GM10266 (cell line): Measurements from ENCODE around the gene MTUS2.

Experiments
- DNase-seq: peaks from one replicate; pipeline ENCODE4 v3.0.0; 2012; ENCODE audit errors: extremely low spot score
- TF ChIP-seq, protein P1 (sequence below): IDR thresholded peaks from 2 replicates; pipeline ENCODE4 v1.5.1; 2012; ENCODE audit warnings: mild to moderate bottlenecking, low read depth; ENCODE audit not compliant: control insufficient read depth, insufficient read depth; ENCODE audit errors: missing control alignments

MTUS2 gene

DNA sequence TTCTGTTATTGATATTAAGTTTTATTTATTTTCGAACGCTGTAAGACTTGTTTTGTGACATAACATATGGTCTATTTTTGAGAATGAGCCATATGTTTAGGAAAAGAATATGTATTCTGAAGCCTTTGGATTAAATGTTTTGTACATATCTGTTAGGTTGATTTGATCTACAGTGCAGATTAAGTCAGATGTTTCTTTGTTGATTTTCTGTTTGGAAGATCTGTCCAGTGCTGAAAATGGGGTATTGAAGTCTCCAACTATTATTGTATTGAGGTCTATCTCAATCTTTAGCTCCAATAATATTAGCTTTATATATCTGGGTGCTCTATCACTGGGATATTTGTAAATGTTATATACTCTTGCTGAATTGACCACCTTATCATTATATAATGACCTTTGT lies 97.9 kb downstream of the MTUS2 start:
- TF ChIP-seq, protein P1, sequence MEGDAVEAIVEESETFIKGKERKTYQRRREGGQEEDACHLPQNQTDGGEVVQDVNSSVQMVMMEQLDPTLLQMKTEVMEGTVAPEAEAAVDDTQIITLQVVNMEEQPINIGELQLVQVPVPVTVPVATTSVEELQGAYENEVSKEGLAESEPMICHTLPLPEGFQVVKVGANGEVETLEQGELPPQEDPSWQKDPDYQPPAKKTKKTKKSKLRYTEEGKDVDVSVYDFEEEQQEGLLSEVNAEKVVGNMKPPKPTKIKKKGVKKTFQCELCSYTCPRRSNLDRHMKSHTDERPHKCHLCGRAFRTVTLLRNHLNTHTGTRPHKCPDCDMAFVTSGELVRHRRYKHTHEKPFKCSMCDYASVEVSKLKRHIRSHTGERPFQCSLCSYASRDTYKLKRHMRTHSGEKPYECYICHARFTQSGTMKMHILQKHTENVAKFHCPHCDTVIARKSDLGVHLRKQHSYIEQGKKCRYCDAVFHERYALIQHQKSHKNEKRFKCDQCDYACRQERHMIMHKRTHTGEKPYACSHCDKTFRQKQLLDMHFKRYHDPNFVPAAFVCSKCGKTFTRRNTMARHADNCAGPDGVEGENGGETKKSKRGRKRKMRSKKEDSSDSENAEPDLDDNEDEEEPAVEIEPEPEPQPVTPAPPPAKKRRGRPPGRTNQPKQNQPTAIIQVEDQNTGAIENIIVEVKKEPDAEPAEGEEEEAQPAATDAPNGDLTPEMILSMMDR: no peak
- no peak for DNase-seq

DNA sequence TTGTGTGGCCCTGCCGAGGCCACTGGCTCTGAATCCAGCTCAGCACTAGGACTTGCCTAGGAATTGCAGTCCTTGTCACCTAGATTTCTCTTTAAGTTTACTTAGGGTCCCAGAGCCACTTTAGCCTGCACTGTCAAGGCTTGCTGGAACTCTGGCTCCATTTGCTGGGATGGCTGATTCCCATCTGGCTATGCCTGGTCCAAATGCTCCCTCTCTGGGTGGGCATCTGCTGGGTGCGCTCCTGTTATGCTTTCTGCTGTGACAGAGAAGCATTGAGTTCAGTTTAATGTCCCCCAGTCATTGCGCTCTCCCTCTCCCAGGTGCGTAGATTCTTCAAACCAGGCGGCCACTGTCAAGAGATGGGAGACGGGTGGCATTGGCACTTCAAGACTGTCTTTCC lies 102.2 kb downstream of the MTUS2 start:
- DNase-seq: no peak
- TF ChIP-seq, protein P1: no peak

DNA sequence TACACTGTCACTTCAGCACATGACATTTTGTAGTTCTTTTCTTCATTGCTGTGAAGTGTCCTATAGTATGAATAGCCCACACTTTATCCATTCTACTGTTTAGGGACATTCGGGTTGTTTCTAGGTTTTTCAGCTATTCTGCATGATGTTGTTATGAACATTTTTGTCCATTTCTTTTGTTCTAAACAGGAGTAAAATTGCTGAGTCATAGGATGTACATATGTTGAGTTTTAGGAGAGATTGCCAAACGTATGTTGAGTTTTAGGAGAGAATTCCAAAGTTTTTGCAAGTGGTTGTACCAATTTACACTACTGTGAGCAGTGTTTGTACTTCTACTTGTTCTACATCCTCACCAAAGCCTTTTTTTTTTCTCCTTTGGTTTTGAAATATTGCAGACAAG lies 115.0 kb downstream of the MTUS2 start:
- TF ChIP-seq, protein P1: no peak
- DNase-seq: no peak

DNA sequence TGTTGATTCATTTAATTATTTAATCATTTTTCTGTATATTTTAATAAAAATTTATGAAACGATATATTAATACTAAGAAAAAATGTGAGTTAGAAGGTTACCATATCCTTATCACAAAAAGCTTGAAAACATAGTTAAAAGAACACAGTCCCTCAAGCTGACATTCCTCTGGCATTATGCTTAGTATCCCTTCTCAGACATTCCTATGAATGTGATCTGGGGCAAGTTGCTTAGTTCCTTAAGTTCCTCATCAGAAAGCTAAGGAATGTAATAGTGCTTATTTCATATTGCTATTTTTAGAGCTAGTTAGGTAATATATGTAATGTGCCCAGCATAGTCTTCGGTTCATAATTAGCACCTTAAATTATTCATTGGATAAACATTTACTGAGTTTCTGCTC lies 122.8 kb downstream of the MTUS2 start:
- no peak for DNase-seq
- TF ChIP-seq, protein P1: no peak

DNA sequence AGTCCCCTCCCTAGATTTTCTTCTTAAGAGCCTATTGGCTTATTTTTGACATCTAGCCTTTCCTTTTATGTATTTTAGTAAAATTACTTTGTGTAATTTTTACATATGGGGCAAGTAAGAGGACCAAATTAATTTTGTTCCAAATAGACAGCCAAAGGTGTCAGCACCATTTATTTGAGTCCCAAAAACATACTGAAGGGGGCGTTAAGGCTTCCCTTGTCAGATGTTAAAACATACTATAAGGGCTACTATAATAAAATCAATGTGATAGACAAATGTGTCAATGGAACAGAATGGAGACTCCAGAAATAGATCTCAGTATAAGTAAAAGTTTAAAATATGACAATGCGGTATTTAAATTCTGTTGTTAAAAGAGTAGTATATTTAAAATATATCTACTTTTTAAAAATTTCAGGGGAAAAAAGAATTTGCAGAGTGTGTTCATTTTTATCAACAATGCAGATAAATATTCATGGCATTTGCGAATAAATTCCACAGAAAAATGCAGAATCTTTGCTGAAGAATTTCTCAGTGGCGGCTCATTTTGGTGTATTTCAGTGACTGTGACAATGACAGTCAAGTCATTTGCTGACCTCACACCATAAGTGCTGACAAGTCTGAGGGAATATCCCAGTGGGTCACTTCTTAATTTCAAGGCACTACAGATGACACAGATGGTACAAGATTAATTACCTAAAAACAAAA lies 133.7 kb downstream of the MTUS2 start:
- TF ChIP-seq, protein P1: peak; percentile 3
- no peak for DNase-seq

DNA sequence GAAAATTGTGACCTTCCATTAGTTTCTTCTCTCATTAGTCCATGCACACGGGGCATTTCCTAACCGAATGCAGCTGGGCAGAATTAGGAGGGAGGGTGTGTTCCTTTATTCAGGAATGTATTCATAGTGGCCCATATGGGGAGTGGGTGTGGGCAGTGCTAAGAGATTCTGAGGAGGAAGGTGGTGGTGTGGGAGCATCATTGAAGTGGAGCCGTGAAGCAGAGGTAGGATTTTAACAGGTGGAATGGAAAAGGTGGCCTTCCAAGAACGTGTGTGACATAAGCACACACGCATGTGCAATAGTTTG lies 134.2 kb downstream of the MTUS2 start:
- TF ChIP-seq, protein P1: no peak
- DNase-seq: no peak

DNA sequence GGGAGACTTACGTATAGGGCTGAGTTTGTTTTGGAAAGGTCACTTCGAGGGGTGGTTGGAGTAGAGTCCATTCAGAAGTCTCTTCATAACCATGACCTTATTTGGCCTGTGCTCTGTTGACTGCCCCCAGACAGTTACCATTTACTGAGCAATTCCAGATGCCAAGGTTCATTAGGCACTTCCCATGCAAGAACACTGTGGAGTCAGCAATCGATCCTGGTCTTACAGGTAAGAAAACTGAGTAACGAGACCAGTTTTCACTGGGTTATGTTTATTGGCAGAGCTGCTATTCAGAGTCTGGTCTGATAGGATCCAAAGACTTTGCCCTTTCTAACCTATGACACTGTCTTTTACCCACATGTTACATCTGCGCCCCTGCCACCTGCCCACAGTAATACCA lies 134.7 kb downstream of the MTUS2 start:
- TF ChIP-seq, protein P1: no peak
- DNase-seq: no peak
